ENCODE results near the gene APOL4.
"Not testable (repeated sequence)": the region's sequence is repeated elsewhere in the genome, so short reads cannot be mapped to it uniquely, and the experiment has no call there.

Gene APOL4

DNA sequence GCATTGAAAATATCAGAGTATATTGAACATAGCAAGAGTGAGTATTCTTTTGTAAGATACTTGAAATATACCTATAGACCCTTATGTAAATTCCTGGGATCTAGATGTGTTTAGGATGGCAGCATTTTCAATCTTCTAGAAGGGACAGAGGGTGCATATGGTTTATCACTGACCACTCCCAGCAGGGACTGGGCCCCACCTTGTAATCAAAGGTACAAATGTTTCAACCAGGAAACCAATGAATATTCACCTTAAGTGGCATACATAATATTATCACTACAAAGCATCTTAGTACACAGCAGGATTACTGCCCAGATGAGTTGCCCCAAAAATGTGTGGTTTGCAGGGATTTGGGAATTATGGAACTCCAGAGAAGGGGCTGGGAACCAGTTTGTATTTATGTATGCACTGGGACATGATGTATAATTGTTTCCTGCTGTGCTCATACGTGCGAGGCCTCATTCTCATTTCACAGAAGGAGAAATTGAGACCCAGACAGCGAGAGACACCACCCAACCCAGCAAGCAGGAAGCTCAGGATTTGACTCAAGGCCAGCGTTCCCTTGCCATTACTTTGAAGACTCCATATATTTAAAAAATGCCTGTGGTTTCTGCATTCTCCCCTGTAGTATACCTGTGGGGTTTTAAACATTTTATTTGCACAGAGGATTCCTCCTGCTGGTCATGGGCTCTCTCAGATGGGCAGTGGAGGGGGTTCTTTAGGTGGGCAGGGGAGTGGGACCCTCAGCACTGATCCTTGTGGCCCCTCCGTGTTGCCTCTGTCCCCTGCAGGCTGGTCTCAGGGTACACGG is 5.2 kb downstream of the APOL4 start:
- Histone ChIP-seq H3K9me3 (ENCODE audit: low read depth, low read length) (no peaks in the 10 kb centered on the region), H3K9ac (ENCODE audit: insufficient read length) (no peak overlapping the region), H3K4me3 (peak overlapping the region; percentile 44; the same call in 1 of the 2 replicates), H3K27ac (peak overlapping the region; percentile 82), H3K36me3 (ENCODE audit: insufficient read depth, low read length) (no peaks in the 10 kb centered on the region)
- TF ChIP-seq EZH2 (IDR thresholded peaks at IDR 0.05) (no peak), POLR2AphosphoS5 (IDR thresholded peaks at IDR 0.05; ENCODE audit: borderline replicate concordance, low read depth, low read length) (no peak), FOXP2 (optimal IDR thresholded peaks at IDR 0.05; ENCODE audit: control extremely low read depth, extremely low read length, insufficient read depth) (no peak)
- DNase-seq (ENCODE audit: low read depth, low spot score) = no peak

DNA sequence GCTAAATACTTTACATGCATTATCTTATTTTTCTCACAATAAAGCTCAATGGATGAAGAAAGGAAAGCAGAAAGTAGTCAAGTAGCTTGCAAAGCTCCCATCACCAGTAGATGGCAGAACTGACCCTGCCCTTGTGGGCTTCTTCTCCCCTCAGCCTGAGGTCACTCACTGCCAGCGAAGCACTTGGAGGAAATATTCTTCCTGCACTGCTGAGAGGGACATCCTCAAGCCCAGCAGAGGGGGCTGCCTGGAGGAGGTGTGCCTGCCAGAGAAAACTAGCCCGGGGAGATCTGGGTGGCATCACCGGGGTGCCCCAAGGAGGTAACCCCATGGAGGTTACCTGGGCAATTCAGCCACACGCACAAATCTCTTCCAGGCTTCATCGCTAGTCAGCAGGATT is 6.6 kb downstream of the APOL4 start:
- no peak for DNase-seq (ENCODE audit: low read depth, low spot score)
- Histone ChIP-seq H3K9me3 (ENCODE audit: low read depth, low read length) (no peaks in the 10 kb centered on the region), H3K27ac (no peak overlapping the region), H3K9ac (ENCODE audit: insufficient read length) (no peak overlapping the region), H3K4me3 (no peak overlapping the region), H3K36me3 (ENCODE audit: insufficient read depth, low read length) (no peaks in the 10 kb centered on the region)
- TF ChIP-seq EZH2 (IDR thresholded peaks at IDR 0.05) (no peak), POLR2AphosphoS5 (IDR thresholded peaks at IDR 0.05; ENCODE audit: borderline replicate concordance, low read depth, low read length) (no peak), FOXP2 (optimal IDR thresholded peaks at IDR 0.05; ENCODE audit: control extremely low read depth, extremely low read length, insufficient read depth) (no peak)

DNA sequence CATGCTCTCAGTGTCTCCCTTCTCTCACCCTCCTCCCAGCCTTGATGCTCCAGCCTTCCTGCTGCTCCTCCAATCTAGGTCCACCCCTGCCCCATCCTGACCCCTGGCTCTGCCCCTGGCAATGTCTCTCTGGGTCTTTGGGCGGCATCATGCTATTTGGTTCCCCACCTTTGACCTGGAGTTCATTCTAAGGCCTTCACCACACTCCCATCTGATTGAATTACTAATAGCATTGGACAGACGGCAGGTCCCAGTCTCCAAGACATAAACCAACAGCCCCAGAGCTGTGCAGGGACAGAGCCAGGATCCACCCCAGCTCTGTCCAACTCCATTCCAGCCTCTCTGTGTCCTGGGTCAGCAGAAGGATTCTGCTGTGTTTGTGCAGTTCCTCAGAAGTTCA is 7.2 kb downstream of the APOL4 start:
- no peak for TF ChIP-seq EZH2 (IDR thresholded peaks at IDR 0.05)
- H3K9me3 ChIP-seq (ENCODE audit: low read depth, low read length) = no peaks in the 10 kb centered on the region
- no peak overlapping the region for H3K27ac ChIP-seq
- H3K4me3 ChIP-seq = no peak overlapping the region
- H3K9ac ChIP-seq (ENCODE audit: insufficient read length) = no peak overlapping the region
- DNase-seq (ENCODE audit: low read depth, low spot score) = no peak
- H3K36me3 ChIP-seq (ENCODE audit: insufficient read depth, low read length) = no peaks in the 10 kb centered on the region

DNA sequence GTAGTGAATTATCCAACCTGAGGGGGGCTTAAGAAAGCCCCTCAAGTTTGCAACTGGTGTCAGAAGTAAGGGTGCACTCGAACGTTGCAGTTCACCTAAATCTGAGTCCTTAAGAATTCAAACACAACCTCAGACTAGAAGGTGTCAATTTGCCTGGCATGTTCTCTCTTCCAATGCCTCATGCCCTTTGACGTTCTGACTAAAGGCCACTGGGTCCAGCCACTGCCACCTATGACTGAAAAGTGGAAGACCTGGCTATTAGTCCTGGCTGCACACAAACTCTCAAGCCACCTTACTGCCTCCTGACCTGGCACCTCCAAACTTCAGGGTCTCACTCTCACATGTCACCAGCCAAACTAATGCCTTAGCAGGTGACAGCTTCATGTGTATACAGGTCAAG is 8.0 kb downstream of the APOL4 start:
- Histone ChIP-seq H3K36me3 (ENCODE audit: insufficient read depth, low read length) (no peaks in the 10 kb centered on the region), H3K27ac (no peak overlapping the region), H3K4me3 (no peak overlapping the region), H3K9ac (ENCODE audit: insufficient read length) (no peak overlapping the region), H3K9me3 (ENCODE audit: low read depth, low read length) (no peaks in the 10 kb centered on the region)
- TF ChIP-seq FOXP2 (optimal IDR thresholded peaks at IDR 0.05; ENCODE audit: control extremely low read depth, extremely low read length, insufficient read depth) (no peak), EZH2 (IDR thresholded peaks at IDR 0.05) (no peak), POLR2AphosphoS5 (IDR thresholded peaks at IDR 0.05; ENCODE audit: borderline replicate concordance, low read depth, low read length) (no peak)
- DNase-seq (ENCODE audit: low read depth, low spot score) = no peak

DNA sequence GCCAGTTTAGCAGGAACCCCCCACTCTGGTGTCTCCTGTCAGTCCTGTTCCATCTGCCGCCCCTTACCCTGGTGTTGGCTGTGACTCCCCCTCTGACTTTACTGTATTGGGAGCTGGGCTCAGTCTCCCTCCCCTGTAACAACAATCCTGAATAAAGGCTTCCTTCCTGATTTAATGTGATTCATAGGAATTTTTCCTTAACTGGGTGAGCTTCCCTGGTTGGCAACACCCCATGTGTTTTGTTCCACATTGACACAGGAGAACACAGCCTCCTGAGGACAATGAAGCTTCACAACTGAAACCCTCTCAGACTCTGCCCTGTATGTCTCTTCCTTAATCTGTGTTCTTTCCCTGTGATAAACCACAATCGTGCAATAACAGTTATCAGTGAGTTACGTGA is 8.4 kb downstream of the APOL4 start:
- TF ChIP-seq POLR2AphosphoS5 (IDR thresholded peaks at IDR 0.05; ENCODE audit: borderline replicate concordance, low read depth, low read length) (no peak), EZH2 (IDR thresholded peaks at IDR 0.05) (no peak), FOXP2 (optimal IDR thresholded peaks at IDR 0.05; ENCODE audit: control extremely low read depth, extremely low read length, insufficient read depth) (no peak)
- no peak overlapping the region for H3K4me3 ChIP-seq
- H3K36me3 ChIP-seq (ENCODE audit: insufficient read depth, low read length) = no peaks in the 10 kb centered on the region
- no peak for DNase-seq (ENCODE audit: low read depth, low spot score)
- no peak overlapping the region for H3K9ac ChIP-seq (ENCODE audit: insufficient read length)
- H3K9me3 ChIP-seq (ENCODE audit: low read depth, low read length) = no peaks in the 10 kb centered on the region
- no peak overlapping the region for H3K27ac ChIP-seq

DNA sequence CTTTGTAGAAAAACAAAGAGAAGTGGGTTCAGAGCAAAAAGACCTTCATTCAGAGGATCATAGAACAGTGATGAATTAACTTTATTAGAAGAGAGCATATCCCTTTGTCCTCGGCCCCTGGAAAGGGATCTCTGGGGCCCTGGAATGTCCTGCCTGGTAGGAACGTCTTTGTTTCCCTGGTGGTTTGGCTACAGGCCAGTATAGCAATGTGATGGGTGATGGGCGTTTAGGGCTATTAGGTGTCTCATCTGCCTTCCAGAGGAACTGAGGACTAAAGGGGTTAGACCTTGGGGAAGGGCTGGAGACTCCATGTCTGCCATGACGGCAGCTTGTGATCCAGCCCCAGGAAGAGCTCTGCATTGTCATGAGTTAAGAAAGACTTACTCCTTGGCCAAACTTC is 9.1 kb downstream of the APOL4 start:
- no peaks in the 10 kb centered on the region for H3K9me3 ChIP-seq (ENCODE audit: low read depth, low read length)
- no peak for DNase-seq (ENCODE audit: low read depth, low spot score)

DNA sequence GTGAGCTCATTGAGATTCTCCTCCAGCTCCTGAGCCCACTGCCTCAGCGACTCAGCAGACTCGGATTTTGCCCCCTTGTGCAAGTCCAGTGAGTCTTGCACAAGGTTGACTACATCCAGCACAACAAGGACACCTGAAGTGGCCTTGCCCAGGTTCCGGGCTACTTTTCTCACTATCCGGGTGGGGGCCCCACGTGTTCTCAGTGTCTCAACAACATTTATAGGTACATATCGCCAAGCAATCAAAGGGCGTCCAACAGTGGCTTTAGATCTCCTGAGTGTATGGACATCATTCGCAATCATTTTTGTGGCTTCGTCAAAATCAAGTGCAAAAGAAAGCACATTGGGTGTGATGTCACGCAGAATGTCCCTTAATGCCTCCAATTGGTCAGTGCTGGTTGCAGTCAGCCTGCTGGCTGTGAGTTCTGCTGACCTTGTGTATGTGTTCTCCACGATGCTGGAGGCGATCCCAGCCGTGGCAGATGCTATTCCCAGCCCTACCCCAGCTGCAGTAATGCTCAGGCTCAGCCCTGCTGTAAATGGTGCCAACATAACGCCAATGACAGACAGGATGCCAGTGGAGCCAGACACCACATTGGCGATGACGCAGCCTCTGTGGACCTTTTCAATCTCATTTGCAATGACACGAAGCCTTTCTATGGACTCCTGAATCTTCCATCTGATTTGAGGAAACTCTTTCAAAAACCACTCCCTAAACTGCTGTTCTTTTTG is 10.3 kb downstream of the APOL4 start:
- H3K9me3 ChIP-seq (ENCODE audit: low read depth, low read length) = no peaks in the 10 kb centered on the region
- no peak for DNase-seq (ENCODE audit: low read depth, low spot score)
- TF ChIP-seq POLR2AphosphoS5 (IDR thresholded peaks at IDR 0.05; ENCODE audit: borderline replicate concordance, low read depth, low read length) = no peak
- TF ChIP-seq FOXP2 (optimal IDR thresholded peaks at IDR 0.05; ENCODE audit: control extremely low read depth, extremely low read length, insufficient read depth) = no peak
- no peak for TF ChIP-seq EZH2 (IDR thresholded peaks at IDR 0.05)
- no peak overlapping the region for H3K9ac ChIP-seq (ENCODE audit: insufficient read length)
- no peak overlapping the region for H3K27ac ChIP-seq
- H3K36me3 ChIP-seq (ENCODE audit: insufficient read depth, low read length) = no peaks in the 10 kb centered on the region
- no peak overlapping the region for H3K4me3 ChIP-seq

More for the DNA sequence above, 9.1 kb downstream of the APOL4 start:
- TF ChIP-seq FOXP2 (optimal IDR thresholded peaks at IDR 0.05; ENCODE audit: control extremely low read depth, extremely low read length, insufficient read depth) = no peak
- TF ChIP-seq POLR2AphosphoS5 (IDR thresholded peaks at IDR 0.05; ENCODE audit: borderline replicate concordance, low read depth, low read length) = no peak
- no peak for TF ChIP-seq EZH2 (IDR thresholded peaks at IDR 0.05)
- no peak overlapping the region for H3K9ac ChIP-seq (ENCODE audit: insufficient read length)
- H3K27ac ChIP-seq = no peak overlapping the region
- no peak overlapping the region for H3K4me3 ChIP-seq
- H3K36me3 ChIP-seq (ENCODE audit: insufficient read depth, low read length) = no peaks in the 10 kb centered on the region

DNA sequence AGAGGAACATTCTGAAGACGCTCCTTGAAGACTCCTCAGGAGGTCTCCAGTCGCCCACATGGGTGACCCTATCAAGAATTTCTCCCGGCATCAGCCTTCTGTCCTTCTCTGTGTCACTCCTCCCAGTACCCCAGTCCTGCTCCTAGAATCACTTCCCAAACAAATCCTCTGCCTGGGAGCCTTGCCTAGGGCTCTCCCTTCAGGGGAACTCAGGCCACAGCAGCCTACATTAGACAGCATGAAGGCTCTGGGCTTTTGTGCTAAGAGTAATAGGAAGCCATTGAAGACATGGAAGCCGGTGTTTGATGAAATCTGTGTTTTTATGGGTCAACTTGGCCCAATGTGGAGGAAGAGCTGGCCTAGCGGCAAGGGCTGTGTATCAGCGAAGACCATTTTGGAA is 13.7 kb downstream of the APOL4 start:
- H3K27ac ChIP-seq; H3K9ac ChIP-seq (ENCODE audit: insufficient read length); H3K4me3 ChIP-seq; H3K36me3 ChIP-seq (ENCODE audit: insufficient read depth, low read length); DNase-seq (ENCODE audit: low read depth, low spot score); H3K9me3 ChIP-seq (ENCODE audit: low read depth, low read length): not testable (repeated sequence)
